ENCODE results near the gene STAC3. TPM values are rescaled to one million over a fixed set of nuclear protein-coding genes. Genes with fewer than 3 reads are reported as not detected.

Gene STAC3
- total and polyA plus RNA-seq, 10 of the 15 experiments (the other 5 are each of a cell fraction or from before 2014, with no cell fraction given), result 0.49 to 9.9 (median 3.8) TPM

DNA sequence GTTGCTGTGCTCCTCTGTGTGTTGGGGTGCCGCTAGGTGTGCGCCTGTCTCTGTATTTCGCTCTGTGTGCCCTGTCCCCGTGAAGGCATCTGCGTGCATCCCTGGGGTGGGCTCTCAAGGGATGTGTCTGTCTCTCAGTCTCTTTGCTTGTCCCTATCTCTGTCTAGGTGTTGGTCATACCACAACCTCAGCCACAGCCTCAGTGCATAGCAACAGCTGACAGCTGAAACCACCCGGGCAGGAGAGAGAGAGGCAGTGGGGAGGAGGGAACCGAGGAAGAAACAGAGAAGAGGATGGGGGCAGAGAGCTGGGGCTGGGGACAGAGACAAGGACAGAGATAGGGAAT lies 35.3 kb downstream of the STAC3 start (continued):
- TF ChIP-seq ZNF24 (IDR thresholded peaks at IDR 0.05) (no peak), HSF1 (IDR thresholded peaks at IDR 0.05; ENCODE audit: low read depth, low read length) (no peak), RFX5 (IDR thresholded peaks at IDR 0.05; ENCODE audit: low read depth, low read length) (peak; percentile 98), ATF7 (IDR thresholded peaks at IDR 0.05; ENCODE audit: low read depth) (0 out of 2 replicates have a peak, but pooled peaks have one; percentile 22), TCF3 (IDR thresholded peaks at IDR 0.05; ENCODE audit: borderline replicate concordance, insufficient read depth, low read depth, low read length) (no peak), SIN3A (IDR thresholded peaks at IDR 0.05; ENCODE audit: low read depth, low read length) (no peak), SPI1 (IDR thresholded peaks at IDR 0.05; ENCODE audit: borderline replicate concordance, insufficient read depth, low read depth, low read length) (no peak), E4F1 (IDR thresholded peaks at IDR 0.05; ENCODE audit: borderline replicate concordance, partially characterized antibody) (no peak), MYC (IDR thresholded peaks at IDR 0.05; ENCODE audit: insufficient read depth, insufficient read length, insufficient replicate concordance, low read length, severe bottlenecking) (no peak), YY1 (IDR thresholded peaks at IDR 0.05; ENCODE audit: low read depth, low read length) (no peak), CREB1 (IDR thresholded peaks at IDR 0.05; ENCODE audit: low read depth) (peak; percentile 92), SREBF2 (IDR thresholded peaks at IDR 0.05; ENCODE audit: low read length) (no peak), ZNF217 (IDR thresholded peaks at IDR 0.05) (no peak), CREM (IDR thresholded peaks at IDR 0.05; ENCODE audit: low read depth) (peak; percentile 94), TARDBP (IDR thresholded peaks at IDR 0.05; ENCODE audit: borderline replicate concordance) (no peak), NBN (IDR thresholded peaks at IDR 0.05) (peak; percentile 83), FOXM1 (IDR thresholded peaks at IDR 0.05; ENCODE audit: low read depth, low read length) (no peak), KAT2A (conservative IDR thresholded peaks at IDR 0.05; ENCODE audit: control insufficient read depth, low read depth, low read length) (no peak)
- TF ChIP-seq, protein P1, sequence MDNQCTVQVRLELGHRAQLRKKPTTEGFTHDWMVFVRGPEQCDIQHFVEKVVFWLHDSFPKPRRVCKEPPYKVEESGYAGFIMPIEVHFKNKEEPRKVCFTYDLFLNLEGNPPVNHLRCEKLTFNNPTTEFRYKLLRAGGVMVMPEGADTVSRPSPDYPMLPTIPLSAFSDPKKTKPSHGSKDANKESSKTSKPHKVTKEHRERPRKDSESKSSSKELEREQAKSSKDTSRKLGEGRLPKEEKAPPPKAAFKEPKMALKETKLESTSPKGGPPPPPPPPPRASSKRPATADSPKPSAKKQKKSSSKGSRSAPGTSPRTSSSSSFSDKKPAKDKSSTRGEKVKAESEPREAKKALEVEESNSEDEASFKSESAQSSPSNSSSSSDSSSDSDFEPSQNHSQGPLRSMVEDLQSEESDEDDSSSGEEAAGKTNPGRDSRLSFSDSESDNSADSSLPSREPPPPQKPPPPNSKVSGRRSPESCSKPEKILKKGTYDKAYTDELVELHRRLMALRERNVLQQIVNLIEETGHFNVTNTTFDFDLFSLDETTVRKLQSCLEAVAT (IDR thresholded peaks at IDR 0.05), result 0 out of 2 replicates have a peak, but pooled peaks have one; percentile 31
- TF ChIP-seq, protein P2, sequence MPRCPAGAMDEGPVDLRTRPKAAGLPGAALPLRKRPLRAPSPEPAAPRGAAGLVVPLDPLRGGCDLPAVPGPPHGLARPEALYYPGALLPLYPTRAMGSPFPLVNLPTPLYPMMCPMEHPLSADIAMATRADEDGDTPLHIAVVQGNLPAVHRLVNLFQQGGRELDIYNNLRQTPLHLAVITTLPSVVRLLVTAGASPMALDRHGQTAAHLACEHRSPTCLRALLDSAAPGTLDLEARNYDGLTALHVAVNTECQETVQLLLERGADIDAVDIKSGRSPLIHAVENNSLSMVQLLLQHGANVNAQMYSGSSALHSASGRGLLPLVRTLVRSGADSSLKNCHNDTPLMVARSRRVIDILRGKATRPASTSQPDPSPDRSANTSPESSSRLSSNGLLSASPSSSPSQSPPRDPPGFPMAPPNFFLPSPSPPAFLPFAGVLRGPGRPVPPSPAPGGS (IDR thresholded peaks at IDR 0.05; ENCODE audit: borderline replicate concordance, insufficient read depth, low read depth, low read length, poor library complexity, severe bottlenecking), result no peak
- TF ChIP-seq, protein P3, sequence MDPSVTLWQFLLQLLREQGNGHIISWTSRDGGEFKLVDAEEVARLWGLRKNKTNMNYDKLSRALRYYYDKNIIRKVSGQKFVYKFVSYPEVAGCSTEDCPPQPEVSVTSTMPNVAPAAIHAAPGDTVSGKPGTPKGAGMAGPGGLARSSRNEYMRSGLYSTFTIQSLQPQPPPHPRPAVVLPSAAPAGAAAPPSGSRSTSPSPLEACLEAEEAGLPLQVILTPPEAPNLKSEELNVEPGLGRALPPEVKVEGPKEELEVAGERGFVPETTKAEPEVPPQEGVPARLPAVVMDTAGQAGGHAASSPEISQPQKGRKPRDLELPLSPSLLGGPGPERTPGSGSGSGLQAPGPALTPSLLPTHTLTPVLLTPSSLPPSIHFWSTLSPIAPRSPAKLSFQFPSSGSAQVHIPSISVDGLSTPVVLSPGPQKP (IDR thresholded peaks at IDR 0.05; ENCODE audit: low read depth, low read length), result no peak

All from GM12878 (cell line).